Measurements from ENCODE around the gene TMEM135. TPM values are rescaled to one million over a fixed set of nuclear protein-coding genes. Genes with fewer than 3 reads are reported as not detected.
"Not testable (repeated sequence)": the region's sequence is repeated elsewhere in the genome, so short reads cannot be mapped to it uniquely, and the experiment has no call there.

The TMEM135 gene
- total RNA-seq, 1 experiment from 2014 or later = 95.2 TPM

- no peak for DNase-seq
- H3K4me1 Mint-ChIP-seq (ENCODE audit: low read depth, unreplicated experiment) = peaks cover 32% of the 10 kb centered on the region
- no peaks in the 10 kb centered on the region for H3K27me3 ChIP-seq (replicated peaks; ENCODE audit: control insufficient read depth, insufficient read depth, low read length)
- H3K27me3 Mint-ChIP-seq (ENCODE audit: insufficient read depth, unreplicated experiment) = no peaks in the 10 kb centered on the region
- peak overlapping the region; percentile 66 for H3K27ac Mint-ChIP-seq (ENCODE audit: unreplicated experiment)
- ChIA-PET POLR2A (no interaction called here), CTCF (interaction anchor here (0.5 to 1.5 kb wide), 2 partner anchors 16 to 51 kb away, joined by 3 to 6 read pairs; no protein-coding TSS in a partner anchor)
- intact Hi-C loops (cut with micrococcal nuclease; ENCODE audit: unreplicated experiment) = no loop called here
- no peaks in the 10 kb centered on the region for H3K9me3 Mint-ChIP-seq (ENCODE audit: unreplicated experiment)
- H3K36me3 ChIP-seq (ENCODE audit: control insufficient read depth, insufficient read depth, low read length) = no peaks in the 10 kb centered on the region
- no peak overlapping the region for H3K4me3 Mint-ChIP-seq (ENCODE audit: unreplicated experiment)
- H3K4me3 ChIP-seq (ENCODE audit: low read depth, low read length) = no peak overlapping the region
- no peaks in the 10 kb centered on the region for H3K9me3 ChIP-seq
- peaks cover 24% of the 10 kb centered on the region for H3K4me1 ChIP-seq
- H3K36me3 Mint-ChIP-seq (ENCODE audit: insufficient read depth, unreplicated experiment) = no peaks in the 10 kb centered on the region
- TF ChIP-seq CTCF (IDR thresholded peaks at IDR 0.05; ENCODE audit: insufficient read depth in 1 of 2, low read depth in 1 of 2, low read length in 1 of 2, severe bottlenecking in 1 of 2, unreplicated experiment in 1 of 2) = no peak
- BruUV-seq (replicated peaks) = no TSS peak
Measured at GRCh38 chr11:86990031-86990430, 47.7 kb upstream of the TMEM135 start.

GRCh38 chr11:86990515-86990914 lies 47.2 kb upstream of the TMEM135 start:
- no peaks in the 10 kb centered on the region for H3K27me3 Mint-ChIP-seq (ENCODE audit: insufficient read depth, unreplicated experiment)
- peaks cover 37% of the 10 kb centered on the region for H3K4me1 Mint-ChIP-seq (ENCODE audit: low read depth, unreplicated experiment)
- ChIA-PET CTCF (interaction anchor here (1.5 kb wide), 1 partner anchor 51 kb away, joined by 6 read pairs; no protein-coding TSS in a partner anchor), POLR2A (no interaction called here)
- BruUV-seq (replicated peaks) = no TSS peak
- intact Hi-C loops (cut with micrococcal nuclease; ENCODE audit: unreplicated experiment) = no loop called here
- H3K4me3 Mint-ChIP-seq (ENCODE audit: unreplicated experiment) = no peak overlapping the region
- Histone ChIP-seq H3K27me3 (replicated peaks; ENCODE audit: control insufficient read depth, insufficient read depth, low read length) (no peaks in the 10 kb centered on the region), H3K4me1 (peaks cover 28% of the 10 kb centered on the region), H3K36me3 (ENCODE audit: control insufficient read depth, insufficient read depth, low read length) (no peaks in the 10 kb centered on the region), H3K9me3 (no peaks in the 10 kb centered on the region), H3K4me3 (ENCODE audit: low read depth, low read length) (no peak overlapping the region)
- peak overlapping the region; percentile 8 for H3K27ac Mint-ChIP-seq (ENCODE audit: unreplicated experiment)
- DNase-seq = peak; percentile 58 to 70
- H3K9me3 Mint-ChIP-seq (ENCODE audit: unreplicated experiment) = no peaks in the 10 kb centered on the region
- no peak for TF ChIP-seq CTCF (IDR thresholded peaks at IDR 0.05; ENCODE audit: insufficient read depth in 1 of 2, low read depth in 1 of 2, low read length in 1 of 2, severe bottlenecking in 1 of 2, unreplicated experiment in 1 of 2)
- H3K36me3 Mint-ChIP-seq (ENCODE audit: insufficient read depth, unreplicated experiment) = peaks cover 4% of the 10 kb centered on the region

- TF ChIP-seq CTCF (IDR thresholded peaks at IDR 0.05; ENCODE audit: insufficient read depth in 1 of 2, low read depth in 1 of 2, low read length in 1 of 2, severe bottlenecking in 1 of 2, unreplicated experiment in 1 of 2) = no peak
- H3K4me1 ChIP-seq = peaks cover 30% of the 10 kb centered on the region
- H3K9me3 ChIP-seq = no peaks in the 10 kb centered on the region
- DNase-seq = no peak
- Mint-ChIP-seq H3K9me3 (ENCODE audit: unreplicated experiment) (no peaks in the 10 kb centered on the region), H3K36me3 (ENCODE audit: insufficient read depth, unreplicated experiment) (peaks cover 6% of the 10 kb centered on the region), H3K4me3 (ENCODE audit: unreplicated experiment) (no peak overlapping the region), H3K27ac (ENCODE audit: unreplicated experiment) (no peak overlapping the region), H3K4me1 (ENCODE audit: low read depth, unreplicated experiment) (peaks cover 38% of the 10 kb centered on the region), H3K27me3 (ENCODE audit: insufficient read depth, unreplicated experiment) (no peaks in the 10 kb centered on the region)
- H3K4me3 ChIP-seq (ENCODE audit: low read depth, low read length) = no peak overlapping the region
- BruUV-seq (replicated peaks) = no TSS peak
- H3K27me3 ChIP-seq (replicated peaks; ENCODE audit: control insufficient read depth, insufficient read depth, low read length) = no peaks in the 10 kb centered on the region
- intact Hi-C loops (cut with micrococcal nuclease; ENCODE audit: unreplicated experiment) = no loop called here
- H3K36me3 ChIP-seq (ENCODE audit: control insufficient read depth, insufficient read depth, low read length) = no peaks in the 10 kb centered on the region
- POLR2A ChIA-PET = interaction anchor here (0.6 kb wide), 1 partner anchor 56 kb away, joined by 6 read pairs; no protein-coding TSS in a partner anchor
- CTCF ChIA-PET = no interaction called here
Measured at GRCh38 chr11:86991341-86991740, 46.4 kb upstream of the TMEM135 start.

- H3K9me3 ChIP-seq; POLR2A ChIA-PET; H3K4me3 Mint-ChIP-seq (ENCODE audit: unreplicated experiment); BruUV-seq (replicated peaks); H3K27me3 Mint-ChIP-seq (ENCODE audit: insufficient read depth, unreplicated experiment); H3K36me3 Mint-ChIP-seq (ENCODE audit: insufficient read depth, unreplicated experiment); intact Hi-C loops (cut with micrococcal nuclease; ENCODE audit: unreplicated experiment); H3K27me3 ChIP-seq (replicated peaks; ENCODE audit: control insufficient read depth, insufficient read depth, low read length); H3K36me3 ChIP-seq (ENCODE audit: control insufficient read depth, insufficient read depth, low read length); H3K4me3 ChIP-seq (ENCODE audit: low read depth, low read length); DNase-seq; H3K9me3 Mint-ChIP-seq (ENCODE audit: unreplicated experiment); CTCF ChIA-PET: not testable (repeated sequence)
- H3K4me1 ChIP-seq = peaks cover 36% of the 10 kb centered on the region
- H3K4me1 Mint-ChIP-seq (ENCODE audit: low read depth, unreplicated experiment) = peaks cover 47% of the 10 kb centered on the region
- peak overlapping the region; percentile 6 for H3K27ac Mint-ChIP-seq (ENCODE audit: unreplicated experiment)
Measured at GRCh38 chr11:86992340-86992739, 45.4 kb upstream of the TMEM135 start.
